ENCODE results near the gene TMEM42.
"Not testable (repeated sequence)": the region's sequence is repeated elsewhere in the genome, so short reads cannot be mapped to it uniquely, and the experiment has no call there.

The TMEM42 gene

DNA sequence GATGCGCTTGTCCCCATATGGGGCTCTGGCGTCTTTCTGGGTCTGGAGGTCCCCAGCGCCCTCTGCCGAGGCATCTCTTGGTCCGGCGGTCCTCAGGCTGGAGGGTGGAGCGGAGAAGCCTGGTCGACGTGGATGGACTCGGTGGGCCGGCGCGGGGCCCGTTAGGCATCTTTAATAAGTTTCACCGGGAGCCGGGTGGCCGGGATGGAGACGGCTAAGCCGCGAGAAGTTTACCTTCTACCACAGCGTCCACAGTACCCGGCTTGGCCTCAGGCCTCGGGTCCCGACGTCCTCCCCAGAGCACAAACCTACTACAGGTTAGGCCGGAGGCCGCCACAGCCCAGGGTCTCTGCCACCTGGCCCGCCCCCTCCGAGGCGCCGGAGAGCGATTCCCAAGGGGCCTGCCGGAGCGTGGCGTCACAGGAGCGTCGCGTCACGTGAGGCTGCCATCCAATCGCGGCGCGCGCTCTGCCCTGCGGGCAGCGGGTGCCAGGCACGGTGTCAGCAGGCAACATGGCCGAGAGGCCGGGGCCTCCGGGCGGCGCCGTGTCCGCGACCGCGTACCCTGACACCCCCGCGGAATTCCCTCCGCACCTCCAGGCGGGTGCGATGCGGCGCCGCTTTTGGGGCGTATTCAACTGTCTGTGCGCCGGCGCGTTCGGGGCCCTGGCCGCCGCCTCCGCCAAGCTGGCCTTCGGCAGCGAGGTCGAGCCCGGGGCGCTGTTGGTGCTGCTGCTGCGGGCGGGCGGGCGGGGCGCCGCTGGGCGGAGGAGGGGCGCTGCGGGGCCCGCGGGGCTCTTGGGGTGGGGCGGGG is at the start of gene TMEM42:
Gene TMEM42 (plus strand): TSS at position 501 of the 814 bp plus-strand sequence. CDS start 13 bp downstream, at position 514.
- peak; percentile 58 for DNase-seq

DNA sequence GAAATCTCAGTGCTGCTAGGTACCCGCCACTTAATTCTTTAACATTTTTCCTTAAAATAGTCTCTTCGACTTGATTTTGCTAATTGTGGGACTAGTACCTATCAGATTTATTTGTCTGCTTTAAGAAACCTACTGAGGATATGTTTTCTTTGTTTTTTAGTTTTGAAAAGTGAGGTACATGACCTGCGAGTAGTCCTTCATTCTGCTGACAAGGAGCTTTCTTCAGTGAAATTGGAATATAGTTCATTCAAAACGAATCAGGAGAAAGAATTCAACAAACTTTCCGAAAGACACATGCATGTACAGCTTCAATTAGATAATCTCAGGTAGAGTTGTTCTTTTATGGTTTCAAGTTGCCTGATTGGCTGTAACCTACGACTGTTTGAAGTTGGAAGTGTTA is 47.0 kb upstream of the TMEM42 start:
- no peak for DNase-seq

DNA sequence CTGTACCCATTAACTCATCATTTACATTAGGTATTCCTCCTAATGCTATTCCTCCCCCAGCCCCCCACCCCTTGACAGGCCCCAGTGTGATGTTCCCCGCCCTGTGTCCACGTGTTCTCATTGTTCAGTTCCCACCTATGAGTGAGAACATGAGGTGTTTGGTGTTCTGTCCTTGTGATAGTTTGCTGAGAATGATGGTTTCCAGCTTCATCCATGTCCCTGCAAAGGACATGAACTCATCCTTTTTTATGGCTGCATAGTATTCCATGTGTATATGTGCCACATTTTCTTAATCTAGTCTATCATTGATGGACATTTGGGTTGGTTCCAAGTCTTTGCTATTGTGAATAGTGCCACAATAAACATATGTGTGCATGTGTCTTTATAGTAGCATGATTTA is 45.4 kb upstream of the TMEM42 start:
- DNase-seq = not testable (repeated sequence)

DNA sequence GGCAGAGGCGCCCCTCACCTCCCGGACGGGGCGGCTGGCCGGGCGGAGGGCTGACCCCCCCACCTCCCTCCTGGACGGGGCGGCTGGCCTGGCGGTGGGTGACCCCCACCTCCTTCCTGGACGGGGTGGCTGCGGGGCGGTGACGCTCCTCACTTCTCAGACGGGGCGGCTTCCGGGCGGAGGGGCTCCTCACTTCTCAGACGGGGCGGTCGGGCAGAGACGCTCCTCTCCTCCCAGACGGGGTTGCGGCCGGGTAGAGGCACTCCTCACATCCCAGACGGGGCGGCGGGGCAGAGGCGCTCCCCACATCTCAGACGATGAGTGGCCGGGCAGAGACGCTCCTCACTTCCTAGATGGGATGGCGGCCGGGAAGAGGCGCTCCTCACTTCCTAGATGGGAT is 40.5 kb upstream of the TMEM42 start:
- not testable (repeated sequence) for DNase-seq

DNA sequence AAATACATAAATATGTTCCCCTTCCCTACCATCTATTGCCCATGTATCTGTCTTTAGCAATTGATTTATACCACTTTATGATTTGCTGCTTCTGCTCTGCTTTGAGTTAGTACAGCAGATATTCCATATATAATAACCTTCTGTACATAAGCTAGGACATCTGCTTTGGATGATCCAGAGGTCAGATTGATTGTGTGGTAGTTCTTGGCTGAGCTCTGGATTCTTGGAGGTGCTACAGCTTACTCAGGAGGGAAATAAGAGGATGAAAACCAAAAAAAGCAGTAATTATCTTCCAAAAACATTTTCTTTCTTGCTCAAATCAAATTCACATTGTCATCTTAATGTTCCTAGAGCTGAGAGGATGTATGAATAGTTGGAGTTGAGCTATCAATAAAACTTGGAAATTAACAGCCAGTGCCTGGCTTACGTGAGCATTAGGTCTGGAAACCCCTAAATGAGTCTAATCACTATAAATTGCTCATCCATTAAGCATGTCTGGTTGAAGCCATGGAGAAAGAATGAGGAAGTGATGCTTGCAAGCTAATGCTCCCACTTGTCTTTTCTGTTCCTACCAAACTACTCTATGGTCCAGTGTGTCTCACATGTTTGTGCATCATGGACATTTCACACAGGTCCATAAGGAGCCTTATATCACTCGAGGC is 36.3 kb upstream of the TMEM42 start:
- DNase-seq = no peak

DNA sequence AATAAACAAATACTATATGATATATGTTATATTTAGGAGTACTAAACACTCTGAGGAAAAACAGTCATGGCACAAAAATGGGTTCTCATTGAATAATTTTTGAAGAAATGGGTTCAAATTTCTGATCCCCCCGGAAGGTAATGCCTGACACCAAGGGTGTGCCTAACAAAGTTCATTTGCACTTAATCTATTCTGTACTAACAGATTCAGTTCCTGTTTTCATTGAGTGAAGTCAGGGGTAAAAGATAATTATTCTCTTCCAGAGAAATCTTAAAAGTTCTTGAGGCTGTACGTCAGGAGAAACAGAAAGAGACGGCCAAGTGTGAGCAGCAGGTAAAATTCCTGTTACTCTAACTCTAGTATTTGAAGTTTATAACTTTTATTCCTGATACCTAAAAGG is 34.5 kb upstream of the TMEM42 start:
- DNase-seq = no peak

DNA sequence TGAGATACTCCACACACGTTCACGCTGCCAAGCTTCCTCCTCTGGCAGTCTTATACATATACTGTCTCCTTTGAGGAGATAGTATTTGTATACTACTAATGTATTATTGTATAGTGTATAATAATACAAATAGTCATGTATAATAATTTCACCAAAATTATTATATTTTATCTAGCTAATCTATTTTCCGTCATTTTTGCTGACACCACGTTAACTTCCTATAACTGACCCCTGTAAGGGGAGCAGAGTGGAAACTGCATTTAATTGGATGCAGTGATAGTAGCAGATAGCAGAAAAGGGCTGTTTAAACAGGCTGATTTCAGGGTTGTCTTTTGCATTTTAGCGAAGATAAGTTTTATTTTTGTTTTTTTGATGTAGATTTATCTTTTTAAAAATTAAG is 30.5 kb upstream of the TMEM42 start:
- no peak for DNase-seq

DNA sequence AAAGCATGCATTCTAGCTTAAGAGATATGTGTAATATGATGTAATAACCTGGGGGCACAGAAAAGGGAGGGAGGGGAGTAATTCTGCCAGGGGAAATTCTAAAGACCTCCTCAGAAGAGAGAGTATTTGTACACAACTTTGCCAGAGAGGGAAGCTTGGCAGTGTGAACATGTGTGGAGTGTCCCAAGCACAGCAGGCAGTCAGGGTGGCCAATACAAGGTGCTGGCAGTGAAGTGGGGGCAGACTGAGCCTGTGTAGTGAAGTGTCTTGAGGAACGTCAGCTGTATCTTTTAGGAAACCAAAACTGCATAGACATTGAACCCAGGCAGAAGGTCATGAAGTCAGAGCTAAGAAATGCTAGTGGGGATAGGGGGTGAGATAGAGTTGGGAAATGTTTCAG is 29.7 kb upstream of the TMEM42 start:
- no peak for DNase-seq

DNA sequence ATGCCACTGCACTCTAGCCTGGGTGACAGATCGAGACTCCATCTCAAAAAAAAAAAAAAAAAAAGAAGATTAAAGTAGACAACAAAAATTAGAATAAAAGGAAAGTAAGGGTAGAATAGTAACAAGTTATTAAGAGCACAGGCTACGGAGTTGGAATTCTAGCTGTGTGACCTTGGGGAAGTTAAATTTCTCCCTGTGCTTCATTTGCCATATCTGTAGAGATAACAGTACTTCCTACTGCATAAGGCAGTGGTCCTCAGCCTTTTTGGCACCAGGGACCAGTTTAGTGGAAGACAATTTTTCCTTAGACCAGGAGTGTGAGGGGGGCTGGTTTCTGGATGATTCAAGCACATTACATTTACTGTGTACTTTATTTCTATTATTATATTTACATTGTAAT is 28.7 kb upstream of the TMEM42 start:
- DNase-seq = no peak

DNA sequence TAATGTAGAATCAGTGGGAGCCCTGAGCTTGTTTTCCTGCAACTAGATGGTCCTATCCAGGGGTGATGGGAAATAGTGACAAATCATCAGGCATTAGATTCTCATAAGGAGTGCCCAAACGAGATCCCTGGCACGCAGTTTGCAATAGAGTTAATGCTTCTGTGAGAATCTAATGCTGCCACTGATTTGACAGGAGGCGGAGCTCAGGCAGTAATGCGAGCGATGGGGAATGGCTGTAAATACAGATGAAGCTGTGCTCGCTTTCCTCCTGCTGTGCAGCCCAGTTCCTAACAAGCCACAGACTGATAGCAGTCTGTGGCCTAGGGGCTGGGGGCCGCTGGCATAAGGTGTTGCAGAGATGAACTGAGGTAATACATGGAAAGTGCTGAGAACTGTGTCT is 28.3 kb upstream of the TMEM42 start:
- no peak for DNase-seq

DNA sequence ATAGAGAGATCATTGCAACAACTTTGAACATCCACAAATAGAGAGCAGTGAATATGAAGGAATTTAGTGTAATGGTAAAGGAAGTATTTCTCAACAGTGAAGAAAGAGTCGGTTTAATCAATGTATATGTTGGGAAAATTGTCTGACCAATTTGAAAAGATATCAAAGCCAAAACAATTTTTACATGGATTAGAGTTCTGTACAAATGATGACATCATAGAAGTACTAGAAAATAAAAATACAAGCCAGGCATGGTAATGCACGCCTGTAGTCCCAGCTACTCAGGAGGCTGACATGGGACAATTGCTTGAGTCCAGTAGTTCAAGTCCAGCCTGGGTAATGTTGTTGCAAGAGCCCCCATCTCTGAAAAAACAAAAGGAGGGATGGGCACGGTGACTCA is 26.0 kb upstream of the TMEM42 start:
- no peak for DNase-seq

DNA sequence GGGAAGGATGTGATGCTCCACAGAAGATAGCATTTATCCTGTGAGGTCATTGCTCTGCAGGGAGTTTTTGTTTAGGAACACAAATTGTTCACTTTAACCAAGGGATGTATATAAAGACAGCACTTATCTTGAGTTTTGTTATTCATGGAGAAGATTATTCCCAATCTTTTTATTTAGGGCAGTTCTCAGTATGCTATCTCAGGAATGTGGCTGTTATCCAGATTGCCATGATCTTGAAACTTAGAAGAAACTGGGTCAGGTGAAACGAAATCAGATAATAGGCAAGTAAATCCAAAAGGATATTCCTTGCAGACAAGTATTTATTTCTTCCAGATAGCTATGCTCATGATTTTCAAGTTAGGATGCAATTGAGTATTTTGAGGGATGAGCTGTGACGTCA is 19.3 kb upstream of the TMEM42 start:
- DNase-seq = no peak

DNA sequence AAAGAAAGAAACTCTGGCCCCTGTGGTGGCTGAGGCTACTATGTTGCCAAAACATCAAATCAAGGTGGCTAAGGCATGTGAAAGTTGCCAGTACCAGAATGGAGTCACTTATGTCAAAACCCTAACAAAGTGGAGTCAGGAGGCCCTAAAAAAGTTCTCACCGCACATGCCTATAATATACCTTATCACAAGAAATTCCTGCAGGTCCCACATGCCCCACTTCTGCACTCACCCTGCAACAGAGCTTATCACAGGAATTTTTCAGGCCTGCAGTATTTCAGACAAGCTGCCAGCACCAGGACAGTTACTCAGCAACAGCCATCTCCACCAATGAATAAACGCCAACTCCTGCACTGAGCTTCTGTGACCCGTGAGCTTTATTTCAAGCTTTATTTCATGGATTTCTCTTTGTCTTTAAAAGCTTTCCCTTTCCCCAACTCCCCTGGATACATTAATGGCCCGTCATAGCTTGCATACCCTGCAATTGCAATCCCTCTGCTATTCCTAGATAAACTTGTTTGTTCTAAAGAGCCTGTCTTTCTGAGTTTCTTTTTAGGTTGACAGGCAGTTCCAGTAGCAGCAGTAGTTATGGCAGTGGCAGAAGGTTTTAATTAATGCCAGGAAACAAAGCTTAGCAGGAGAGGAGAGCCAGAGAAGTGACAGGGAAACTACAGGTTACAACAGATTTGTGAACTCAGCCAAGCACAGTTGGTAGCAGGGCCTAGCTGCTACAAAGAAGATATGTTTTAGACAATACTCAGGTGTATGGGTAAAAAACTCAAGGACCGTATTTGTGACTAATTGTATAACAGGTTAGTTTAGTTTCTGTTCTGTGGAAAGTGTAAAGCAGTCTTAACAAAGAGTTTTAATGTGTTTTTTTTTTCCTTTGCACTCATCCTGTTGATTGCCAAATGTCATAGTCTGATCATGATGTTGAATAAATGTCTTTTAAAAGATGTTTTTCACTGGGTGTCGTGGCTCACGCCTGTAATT is 15.9 kb upstream of the TMEM42 start:
- DNase-seq = no peak

DNA sequence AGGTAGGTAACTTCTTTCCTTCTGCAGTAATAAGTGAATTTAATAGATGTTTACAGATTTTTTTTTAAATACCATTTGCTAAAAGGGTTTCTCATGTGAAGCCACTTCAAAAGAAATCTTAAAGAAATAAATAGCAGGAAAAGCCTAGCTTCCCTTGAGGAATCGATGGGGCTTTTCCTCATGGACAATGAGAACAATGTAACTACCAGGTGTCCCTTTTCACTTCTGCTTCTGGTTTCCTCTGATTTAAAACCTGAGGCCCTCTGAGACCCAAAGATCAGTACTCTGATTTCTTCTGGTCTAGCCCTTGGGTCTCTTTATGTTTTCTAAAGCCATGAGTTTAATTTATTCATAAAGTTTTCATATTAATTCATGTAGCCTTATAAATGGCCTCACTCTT is 13.1 kb upstream of the TMEM42 start:
- no peak for DNase-seq

DNA sequence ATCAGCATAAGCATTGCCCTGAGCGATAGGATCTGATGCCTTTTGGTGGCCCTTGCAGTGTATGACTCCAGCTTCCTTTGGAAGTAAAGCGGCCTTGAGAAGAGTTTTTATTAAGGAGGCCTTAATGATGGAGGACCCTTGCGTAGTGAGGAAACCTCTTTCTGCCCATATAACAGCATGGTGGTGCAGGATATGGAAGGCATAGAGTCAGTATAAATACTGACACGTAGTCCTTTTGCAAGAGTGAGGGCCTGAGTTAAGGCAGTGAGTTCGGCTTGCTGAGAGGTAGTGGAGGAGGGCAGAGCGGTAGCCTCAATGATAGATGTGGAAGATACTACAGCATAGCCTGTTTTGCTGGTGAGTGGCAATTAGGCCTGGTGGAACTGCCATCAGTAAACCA is 5.0 kb upstream of the TMEM42 start:
- not testable (repeated sequence) for DNase-seq

DNA sequence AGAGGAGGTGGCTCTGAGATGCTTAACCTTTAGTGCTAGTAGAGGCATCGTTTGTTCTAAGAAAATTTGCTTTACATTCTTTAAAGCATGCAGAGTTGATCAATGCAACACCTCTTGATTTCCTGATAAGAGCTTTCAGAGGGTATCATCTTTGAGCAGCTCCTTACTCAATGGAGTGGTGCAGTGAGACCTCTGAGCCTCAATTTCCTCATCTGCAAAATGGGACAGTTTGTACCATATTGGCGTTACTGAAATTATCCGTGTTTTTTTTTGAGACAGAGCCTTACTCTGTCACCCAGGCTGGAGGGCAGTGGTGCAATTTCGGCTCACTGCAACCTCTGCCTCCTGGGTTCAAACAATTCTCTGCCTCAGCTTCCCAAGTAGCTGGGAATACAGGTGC is 1.6 kb upstream of the TMEM42 start:
- DNase-seq = no peak

DNA sequence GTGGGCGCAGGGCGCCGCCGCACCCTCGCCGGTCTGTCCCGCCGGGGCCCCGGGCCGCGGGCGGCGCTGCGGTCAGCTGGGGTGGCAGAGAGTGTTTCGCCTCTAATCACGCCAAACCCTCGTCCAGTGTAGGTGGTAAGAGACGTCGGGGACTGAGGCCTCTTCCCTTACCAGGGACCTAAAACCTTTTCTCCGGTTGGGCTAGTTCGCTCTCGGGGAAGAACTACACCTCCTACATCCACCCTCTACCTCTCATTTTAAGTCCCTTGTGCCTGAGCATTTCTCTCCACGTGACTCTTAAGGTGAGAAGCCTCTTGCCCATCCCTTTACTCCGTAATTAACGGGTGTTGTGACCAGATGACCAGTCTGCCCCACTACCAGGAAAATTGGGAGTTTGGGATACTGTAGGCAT is 520 bp downstream of the TMEM42 start:
- DNase-seq = no peak

DNA sequence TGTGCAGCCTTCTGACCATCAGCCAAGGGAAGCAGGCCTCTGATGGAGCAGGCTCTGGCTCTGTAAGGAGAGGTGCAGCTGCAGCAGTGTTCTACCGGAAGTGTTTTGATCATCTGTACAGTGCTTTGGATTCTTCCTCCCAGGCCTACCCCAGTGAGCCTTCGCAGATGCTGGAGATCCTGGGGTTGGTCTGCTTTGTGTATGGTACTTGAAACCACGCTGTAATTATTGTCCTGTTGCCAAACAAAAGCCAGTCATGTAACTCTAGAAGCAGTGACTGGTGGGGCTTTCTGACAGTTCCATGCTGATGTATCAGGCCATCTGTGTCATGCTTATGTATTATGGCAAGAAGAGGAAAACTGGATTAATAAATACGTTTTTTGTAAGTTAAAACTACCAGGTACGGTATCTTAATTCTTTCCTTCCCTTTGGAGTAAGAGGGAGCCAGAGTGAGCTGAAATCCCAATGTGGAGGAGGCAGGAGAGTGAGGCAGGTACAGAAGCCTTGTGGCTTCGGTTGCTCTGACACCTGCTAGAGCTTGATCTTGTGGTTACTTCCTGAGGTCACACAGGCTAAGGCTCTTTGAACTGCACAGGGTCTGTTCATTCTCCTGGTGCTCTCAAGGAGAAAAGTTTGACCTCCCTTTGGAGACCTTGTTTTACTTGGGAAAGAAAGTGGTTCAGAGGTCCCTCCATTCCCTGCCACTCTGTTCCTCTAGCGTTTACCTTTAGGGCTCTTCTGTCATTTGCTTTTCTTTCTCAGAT is 3.7 kb downstream of the TMEM42 start:
- DNase-seq = peak; percentile 57

DNA sequence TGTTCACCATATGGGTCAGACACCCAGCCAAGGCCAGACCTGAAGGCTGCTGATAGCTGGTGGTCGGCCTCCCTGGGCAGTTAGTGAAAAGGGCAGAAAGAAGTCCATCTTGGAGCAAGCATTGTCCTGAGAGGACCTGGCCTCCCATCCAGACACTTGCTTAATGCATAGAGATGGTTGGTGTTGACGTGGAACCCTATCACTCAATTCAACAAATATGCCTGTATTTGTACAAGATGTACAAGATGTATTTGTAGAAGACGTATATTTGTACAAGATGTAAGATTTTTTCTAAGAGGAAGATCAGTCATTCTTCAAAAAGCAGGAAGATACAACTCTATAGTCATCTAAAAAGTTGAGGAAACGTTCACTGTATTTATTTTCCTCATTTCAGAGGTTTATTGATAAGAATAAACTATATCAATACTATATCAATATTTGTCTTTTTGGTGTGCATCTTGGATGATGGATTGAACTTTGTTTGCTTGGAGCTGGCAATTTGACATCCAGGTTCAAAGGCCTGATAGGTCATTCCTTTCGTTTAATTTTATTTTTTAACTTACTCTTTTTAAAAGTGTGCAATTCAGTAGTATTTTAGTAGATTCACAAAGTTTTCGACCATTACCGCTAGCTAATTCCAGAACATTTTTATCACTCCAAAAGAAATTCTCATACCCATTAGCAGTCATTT is 5.9 kb downstream of the TMEM42 start:
- DNase-seq = no peak

DNA sequence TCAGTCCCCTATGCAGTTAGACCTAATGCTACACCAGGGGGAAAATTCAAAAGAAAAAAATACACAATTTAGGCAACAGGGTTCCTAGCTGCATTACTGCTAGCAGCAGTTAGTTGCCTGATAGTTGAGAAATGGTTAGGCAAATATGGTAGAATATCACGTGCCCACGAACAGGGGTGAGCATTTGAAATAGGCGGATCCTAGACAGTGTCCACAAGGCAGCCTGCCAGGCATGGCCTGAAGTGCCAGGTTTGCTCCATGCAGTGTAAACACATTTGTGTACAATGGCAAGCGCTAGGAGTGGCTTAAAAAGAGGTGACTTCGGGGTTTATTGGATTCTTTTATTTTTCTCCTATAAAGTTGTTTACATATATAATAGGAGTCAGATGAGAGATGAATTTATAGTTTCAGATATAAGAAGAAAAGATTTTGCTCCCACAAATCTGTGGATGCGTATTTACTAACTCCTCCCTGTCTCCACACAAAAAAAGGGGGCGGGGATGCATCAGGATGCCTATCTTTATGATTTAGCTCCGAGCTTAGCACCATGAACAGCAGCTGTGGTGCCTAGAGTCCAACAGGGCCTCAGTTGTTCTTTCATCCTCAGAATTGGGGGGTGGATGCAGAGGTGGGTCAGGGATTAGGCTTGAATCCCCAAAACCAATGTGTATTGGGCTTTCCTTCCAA is 8.8 kb downstream of the TMEM42 start:
- peak; percentile 59 for DNase-seq

DNA sequence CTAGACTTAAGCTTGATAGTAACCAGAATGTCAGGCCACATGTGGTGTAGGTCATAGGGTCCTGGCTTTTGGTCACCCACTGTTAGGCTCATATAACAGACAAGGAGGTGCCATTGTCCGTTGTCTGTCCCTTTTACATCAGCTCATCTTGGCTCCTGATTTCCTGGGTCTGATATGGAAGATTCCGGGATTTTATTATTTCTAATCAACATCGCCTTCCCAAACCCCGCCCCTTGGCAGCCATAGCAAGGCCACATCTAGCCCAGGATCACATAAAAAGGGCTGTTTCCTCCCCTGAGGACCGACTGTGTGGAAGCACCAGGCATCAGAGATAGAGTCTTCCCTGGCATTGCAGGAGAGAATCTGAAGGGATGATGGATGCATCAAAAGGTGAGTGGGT is 12.6 kb downstream of the TMEM42 start, which contains the start of gene TGM4:
Gene TGM4 (plus strand): TSS at position 301 of the 400 bp plus-strand sequence. CDS start 71 bp downstream, at position 372.
- DNase-seq = no peak

Measured in DMS153 (cell line).